HG02870 (cell line): ENCODE data around the gene CAPN15.
A peak's percentile ranks its signal among the peaks of the same experiment; 100 is the strongest.
"Not testable (repeated sequence)": the region's sequence is repeated elsewhere in the genome, so short reads cannot be mapped to it uniquely, and the experiment has no call there.

ENCODE experiments used
- ATAC-seq: cut with Tn5 transposase; IDR thresholded peaks from one replicate; pipeline ENCODE4 v1.9.1; 2021; ENCODE audit warnings: mild to moderate bottlenecking, moderate library complexity; ENCODE audit not compliant: unreplicated experiment

The CAPN15 gene

DNA sequence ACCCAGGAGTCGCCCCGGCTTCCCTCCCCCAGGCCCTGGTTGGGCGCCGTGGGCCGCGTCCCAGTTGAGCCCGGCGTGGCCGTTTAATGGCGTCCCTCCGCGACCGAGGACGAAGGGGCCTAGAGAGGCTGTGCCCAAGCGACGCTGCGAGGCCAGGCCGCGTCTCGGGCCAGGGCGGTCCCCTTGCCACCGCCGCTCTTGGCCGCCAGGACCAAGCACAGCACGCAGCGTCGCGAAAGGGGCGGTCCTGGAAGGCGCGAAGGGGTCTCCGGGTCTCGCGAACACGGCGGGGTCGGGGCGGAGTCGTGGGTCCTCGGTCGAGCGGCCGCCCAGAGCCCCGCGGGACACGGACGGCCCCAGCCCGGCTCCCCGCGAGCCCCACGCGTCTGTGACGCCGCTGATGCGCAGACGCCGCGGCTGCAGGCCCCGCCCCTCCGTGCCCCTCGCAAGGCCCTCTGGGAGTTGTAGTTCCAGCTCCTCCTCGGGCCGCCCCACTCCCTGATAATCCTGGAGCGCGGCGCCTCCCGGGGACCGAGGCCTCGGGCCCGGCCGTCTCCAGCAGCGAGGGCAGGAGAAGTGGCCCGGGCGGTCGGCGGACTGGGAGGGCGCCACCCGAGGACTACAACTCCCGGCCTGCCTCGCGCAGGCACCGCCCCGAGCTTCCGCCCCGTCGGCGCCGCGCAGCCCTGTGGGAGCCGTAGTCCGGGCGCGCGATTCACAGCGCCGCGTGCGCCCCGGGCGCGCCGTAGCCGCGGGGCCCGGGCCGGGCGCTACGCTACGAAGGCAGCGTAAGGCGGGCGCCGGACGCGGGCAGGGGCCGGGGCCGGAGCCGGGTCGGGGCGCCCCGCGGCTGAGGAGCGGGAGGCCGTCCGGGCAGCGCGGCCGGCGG is at the start of gene CAPN15:
TSS of gene CAPN15 (plus strand) at position 698 of the 889 bp plus-strand sequence. CDS start 19,127 bp downstream, outside the sequence.
- ATAC-seq, result peak; percentile 53

GRCh38 chr16:478287-478686 is 49.2 kb upstream of the CAPN15 start:
- not testable (repeated sequence) for ATAC-seq

- ATAC-seq, result no peak
These were observed 44.9 kb upstream of the CAPN15 start for GRCh38 chr16:482468-483185.

GRCh38 chr16:483341-484075 is 44.0 kb upstream of the CAPN15 start:
- ATAC-seq, result no peak

- ATAC-seq, result no peak
These were observed 37.9 kb upstream of the CAPN15 start for GRCh38 chr16:489606-490005.

GRCh38 chr16:490768-491167 is 36.7 kb upstream of the CAPN15 start:
- no peak for ATAC-seq

GRCh38 chr16:491220-491919 is 36.1 kb upstream of the CAPN15 start:
- ATAC-seq, result no peak

- ATAC-seq, result no peak
These were observed 35.2 kb upstream of the CAPN15 start for GRCh38 chr16:492211-492875.

GRCh38 chr16:494676-495075 is 32.8 kb upstream of the CAPN15 start:
- ATAC-seq, result not testable (repeated sequence)

GRCh38 chr16:495127-495748 is 32.3 kb upstream of the CAPN15 start:
- no peak for ATAC-seq

DNA sequence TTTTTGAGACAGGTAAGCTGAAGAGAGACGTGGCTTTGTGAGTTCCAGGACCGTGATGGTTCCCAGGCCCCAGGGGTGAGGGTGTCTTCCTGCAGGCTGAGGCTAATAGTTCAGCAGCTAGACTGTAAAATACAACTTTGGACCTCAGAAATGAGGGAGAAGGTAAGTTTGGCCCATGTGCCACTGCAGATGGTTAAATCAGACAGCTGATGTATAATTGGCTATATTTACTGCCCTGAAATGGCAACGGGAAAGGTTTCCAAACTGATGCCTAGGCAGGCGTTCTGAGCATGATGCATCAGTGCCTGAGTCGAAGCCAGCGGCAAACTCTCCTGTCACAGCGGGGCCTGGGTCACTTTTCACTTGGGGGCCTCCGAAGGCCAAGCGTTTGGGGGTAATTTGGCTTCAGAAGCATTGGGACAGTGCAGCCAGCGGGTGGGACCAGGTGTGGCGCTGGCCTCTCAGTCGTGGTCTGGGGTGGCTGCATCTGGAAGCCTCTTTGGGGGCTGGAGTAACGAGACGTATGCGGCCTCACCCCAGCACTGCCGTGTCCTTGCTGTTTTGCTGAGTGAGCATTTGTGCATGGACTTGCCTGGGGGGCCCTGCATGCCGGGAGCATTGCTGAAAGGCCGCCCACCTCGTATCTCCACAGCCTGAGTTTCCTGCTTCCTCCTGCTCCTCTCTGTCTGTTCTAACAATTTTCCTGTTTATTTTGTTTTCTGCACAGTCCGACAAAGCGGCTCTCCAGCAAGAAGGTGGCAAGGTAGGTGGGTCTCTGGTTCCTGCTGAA is 31.2 kb upstream of the CAPN15 start:
- no peak for ATAC-seq

DNA sequence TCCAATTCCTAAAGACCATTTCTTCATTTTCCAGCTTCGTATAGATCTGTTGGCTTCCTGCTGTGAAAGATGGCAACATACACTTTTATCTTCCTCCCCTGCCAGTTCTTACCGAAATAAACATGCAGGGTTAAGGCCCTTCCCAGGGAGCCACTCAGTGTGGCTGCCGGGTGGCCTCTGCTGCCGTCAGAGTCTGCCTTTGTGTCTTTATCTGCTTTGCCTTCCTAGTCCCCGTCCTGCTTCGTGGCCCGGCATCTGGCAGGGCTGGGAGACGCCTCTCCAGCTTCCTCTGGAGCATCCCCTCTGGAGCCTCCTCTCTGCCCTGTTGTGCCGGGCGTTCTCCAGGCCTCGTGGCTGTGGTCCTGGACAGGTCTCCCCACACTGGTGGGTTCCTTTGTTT is 30.3 kb upstream of the CAPN15 start:
- no peak for ATAC-seq

GRCh38 chr16:499924-500323 is 27.6 kb upstream of the CAPN15 start:
- no peak for ATAC-seq

DNA sequence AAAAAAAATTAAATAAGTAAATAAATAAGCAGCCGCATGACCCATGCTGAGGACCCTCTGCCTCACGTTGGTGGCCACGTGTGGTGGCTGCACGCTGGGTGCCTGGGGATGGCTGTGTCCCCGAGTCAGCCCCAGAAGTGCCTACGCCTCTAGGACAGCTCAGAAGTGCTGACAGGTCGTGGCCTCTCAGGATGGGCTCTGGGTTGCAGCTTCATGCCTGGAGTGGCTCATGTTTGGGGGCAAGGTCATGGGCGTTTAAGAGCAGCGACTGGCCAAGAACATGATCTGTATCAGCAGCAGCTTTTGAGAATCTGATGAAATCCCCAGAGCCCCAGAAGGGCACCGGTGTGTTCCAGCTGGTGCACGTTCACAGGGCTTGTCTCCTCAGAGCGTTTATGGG is 26.8 kb upstream of the CAPN15 start:
- ATAC-seq, result no peak

DNA sequence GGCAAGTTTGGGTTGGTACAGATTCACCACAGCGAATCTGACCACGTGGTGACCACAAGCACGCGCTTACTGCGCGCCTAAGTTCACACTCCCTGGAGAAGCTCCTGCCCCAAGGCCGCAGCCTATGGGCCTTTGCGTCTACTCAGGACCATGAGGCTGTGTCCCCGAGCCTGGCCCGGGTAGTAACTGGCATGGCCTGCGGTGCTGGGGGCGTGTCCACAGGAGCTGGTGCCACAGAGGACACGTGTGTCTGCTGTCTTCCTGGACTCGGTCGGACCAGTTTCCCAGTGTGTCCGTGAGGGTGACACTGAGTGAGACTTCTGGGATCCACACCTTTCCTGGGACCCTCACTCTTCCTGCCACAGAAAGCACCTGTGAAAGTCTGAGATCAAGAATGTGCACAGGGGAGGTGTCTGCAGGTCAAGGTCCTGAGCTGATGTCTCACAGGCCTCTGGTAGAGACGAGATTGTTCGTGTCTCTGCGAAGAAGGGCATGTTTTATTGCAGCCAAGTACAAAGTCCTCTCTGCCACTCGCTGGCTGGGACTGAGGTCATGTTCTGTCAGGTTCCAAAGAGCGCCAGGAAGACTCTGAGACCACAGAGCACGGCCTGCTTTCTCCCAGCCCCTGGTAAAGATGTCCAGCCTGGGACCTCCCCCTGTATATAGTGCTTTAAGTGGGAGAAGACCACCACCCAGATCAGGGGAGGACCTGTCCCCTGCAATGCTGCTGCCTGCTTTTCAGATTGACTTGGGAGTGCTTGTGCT is 25.2 kb upstream of the CAPN15 start:
- ATAC-seq, result no peak

DNA sequence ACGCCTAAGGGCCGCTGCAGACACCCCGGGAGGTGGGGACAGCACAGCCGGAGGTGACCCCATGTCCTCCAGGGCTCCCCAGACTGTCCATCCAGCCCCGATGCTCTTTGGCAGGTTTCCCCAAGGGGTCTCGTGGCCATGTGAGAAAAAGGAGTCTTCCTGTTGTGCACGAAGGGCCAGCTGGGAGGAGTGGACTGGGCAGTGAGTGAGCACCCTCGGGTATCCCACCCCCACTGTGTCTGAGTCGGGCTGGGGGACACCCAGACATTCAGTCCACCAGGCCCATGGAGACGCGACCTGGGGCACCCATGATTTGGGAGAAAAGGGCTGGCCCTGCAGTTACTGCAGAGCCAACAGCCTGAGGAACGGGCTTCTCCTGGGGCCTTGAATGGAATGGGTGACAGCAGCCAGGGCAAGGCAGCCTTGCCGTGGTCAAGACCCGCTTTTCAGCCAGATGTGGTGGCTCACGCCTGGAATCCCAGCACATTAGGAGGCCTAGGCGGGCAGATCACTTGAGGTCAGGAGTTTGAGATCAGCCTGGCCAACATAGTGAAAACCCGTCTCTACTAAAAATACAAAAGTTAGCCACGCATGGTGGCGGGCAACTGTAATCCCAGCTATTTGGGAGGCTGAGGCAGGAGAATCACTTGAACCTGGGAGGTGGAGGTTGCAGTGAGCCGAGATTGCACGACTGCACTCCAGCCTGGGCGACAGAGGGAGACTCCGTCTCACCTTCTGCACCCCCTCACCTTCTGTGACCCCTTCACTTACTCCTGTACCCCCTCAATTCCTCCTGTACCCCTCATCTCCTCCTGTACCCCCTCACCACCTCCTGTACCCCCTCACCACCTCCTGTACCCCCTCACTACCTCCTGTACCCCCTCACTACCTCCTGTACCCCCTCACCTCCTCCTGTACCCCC is 24.1 kb upstream of the CAPN15 start:
- no peak for ATAC-seq
